OCI-LY7 (cell line): Measurements from ENCODE around the gene CPNE4.

Experiments used
- CTCF ChIP-seq: fragments of 200-600 bp; sonication (generic); conservative IDR thresholded peaks from 2 replicates; pipeline ENCODE4 v1.5.1; 2014; ENCODE audit warnings: mild to moderate bottlenecking, antibody characterized with exemption, low read length, moderate library complexity, mixed read lengths
- EZH2phosphoT487 ChIP-seq: fragments of 200-600 bp; sonication (generic); IDR thresholded peaks from 2 replicates; pipeline ENCODE4 v1.6.1; 2018; ENCODE audit warnings: low read depth, borderline replicate concordance, mild to moderate bottlenecking, mixed run types, antibody characterized with exemption, low read length, moderate library complexity, mixed read lengths

- TF ChIP-seq CTCF (no peak), EZH2phosphoT487 (no peak)
Observed at GRCh38 chr3:131623431-131623830, 411.4 kb downstream of the CPNE4 start.
